ENCODE results near the gene AQP12B.

AQP12B gene

GRCh38 chr2:240717681-240718581 is 35.2 kb upstream of the AQP12B start:
- no peak for DNase-seq (ENCODE audit: low read depth)

DNA sequence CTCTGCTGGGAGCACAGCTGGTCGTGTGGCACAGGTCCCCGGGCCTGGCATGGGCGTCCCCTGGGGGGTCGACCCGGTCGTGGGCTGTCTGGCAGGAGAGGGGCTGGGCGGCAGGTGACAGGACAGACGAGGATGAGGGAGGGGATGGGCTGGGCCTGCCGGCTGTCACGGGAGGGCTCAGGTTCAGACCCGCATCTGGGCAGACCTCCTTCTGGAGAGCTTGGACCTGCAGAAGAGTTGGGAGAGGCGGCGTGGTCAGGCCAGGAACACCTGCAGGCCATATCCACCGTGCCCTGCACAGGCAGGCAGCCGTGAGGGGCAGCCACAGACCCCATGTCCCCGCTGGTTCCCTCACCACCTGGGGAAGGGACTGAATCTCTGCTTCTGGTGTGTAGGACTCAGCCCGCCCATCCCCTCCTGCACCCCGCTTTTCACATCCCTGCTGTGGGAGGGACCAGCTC is 34.5 kb upstream of the AQP12B start:
- DNase-seq (ENCODE audit: low read depth): no peak

GRCh38 chr2:240716130-240716798 is 33.6 kb upstream of the AQP12B start:
- no peak for DNase-seq (ENCODE audit: low read depth)

DNA sequence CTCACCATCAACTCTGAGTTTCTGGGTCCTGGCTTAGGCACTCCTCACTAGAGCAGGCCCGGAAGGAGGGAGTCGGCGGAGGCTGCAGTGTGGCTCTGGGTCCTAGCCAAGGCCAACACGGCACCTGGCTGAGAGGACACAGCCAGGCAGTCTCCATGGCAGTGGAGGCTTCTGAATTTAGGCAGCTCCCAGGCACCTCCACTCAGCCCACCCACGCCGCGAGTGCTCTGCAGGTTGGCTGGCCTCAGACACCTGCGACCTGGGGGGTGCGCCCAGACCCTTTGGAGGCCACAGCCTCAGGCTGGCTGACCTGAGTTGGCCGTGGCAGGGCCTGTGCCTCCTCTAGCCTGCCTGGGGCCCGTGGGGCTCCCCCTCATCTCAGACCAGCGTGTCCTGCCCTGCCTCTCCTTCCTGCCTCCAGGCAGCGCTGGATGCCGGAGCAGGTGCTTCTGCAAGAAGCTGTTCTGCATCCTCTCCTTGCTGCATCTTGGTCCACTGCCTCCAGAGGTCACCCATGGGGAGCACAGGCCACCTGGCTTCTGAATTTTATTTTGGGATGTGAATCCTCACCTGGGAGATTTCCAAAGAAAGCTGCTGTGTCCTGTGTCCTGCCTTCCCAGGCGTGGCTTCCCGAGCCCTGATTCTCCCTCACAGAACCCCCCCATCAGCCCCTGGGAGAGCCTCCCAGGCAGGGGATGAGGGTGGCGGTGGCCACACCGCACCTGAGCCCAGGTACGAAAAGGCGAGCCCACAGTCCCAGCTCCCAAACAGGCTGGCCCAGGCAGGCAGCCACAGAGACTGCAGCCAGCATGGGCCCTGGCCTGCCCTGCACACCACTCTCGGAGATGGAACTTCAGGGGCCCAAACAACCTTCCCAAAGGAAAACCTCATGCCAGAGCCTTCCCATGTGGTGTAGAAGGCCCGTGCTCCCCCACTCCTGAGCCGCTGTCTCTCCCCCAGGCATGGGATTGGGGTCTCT is 32.4 kb upstream of the AQP12B start:
- no peak for DNase-seq (ENCODE audit: low read depth)

DNA sequence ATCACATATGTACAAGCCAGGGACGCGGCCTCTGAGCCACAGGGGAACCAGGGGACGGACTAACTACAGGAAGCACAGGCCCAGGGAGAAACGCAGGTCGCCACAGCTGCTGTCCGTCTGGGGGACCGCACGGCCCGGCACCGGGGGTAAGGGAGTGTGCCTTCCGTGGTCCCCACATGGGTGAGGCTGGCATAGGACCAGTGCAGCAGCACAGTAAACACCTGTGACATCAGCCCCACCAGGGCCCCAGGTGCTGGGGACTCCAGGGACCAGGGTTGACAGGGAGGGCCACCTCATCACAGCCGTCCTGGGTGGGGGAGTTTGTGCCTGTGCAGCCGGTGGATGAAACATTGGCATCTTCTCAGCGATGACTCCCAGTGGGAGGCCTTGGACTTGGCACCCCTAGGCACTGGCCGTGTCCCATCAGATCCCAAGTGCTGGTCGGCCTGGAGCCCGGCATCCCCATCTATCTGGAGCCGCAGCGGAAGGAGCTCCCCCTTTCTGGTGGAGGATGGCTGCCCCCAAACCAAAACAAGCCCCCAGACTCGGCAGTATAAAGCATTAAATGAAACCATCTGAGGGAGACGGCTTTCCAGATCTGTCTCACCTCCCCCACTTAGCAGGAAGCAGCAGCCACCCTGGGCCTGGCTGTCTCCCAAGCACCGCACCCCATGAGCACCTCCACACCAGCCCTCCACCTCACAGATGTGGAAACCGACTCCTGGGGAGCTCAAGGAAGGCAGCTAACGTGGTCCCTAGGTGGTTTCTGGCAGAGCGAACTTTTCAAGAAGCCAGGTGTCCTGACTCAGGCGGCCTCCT is 31.5 kb upstream of the AQP12B start:
- DNase-seq (ENCODE audit: low read depth): no peak

- no peak for DNase-seq (ENCODE audit: low read depth)
These were observed 30.6 kb upstream of the AQP12B start for GRCh38 chr2:240713071-240713927.

- DNase-seq (ENCODE audit: low read depth): no peak
These were observed 29.4 kb upstream of the AQP12B start for GRCh38 chr2:240712121-240712520.

GRCh38 chr2:240711701-240712100 is 29.0 kb upstream of the AQP12B start:
- no peak for DNase-seq (ENCODE audit: low read depth)

GRCh38 chr2:240711296-240711695 is 28.6 kb upstream of the AQP12B start:
- DNase-seq (ENCODE audit: low read depth): no peak

GRCh38 chr2:240708457-240708856 is 25.8 kb upstream of the AQP12B start:
- no peak for DNase-seq (ENCODE audit: low read depth)

GRCh38 chr2:240707821-240708220 is 25.1 kb upstream of the AQP12B start:
- no peak for DNase-seq (ENCODE audit: low read depth)

DNA sequence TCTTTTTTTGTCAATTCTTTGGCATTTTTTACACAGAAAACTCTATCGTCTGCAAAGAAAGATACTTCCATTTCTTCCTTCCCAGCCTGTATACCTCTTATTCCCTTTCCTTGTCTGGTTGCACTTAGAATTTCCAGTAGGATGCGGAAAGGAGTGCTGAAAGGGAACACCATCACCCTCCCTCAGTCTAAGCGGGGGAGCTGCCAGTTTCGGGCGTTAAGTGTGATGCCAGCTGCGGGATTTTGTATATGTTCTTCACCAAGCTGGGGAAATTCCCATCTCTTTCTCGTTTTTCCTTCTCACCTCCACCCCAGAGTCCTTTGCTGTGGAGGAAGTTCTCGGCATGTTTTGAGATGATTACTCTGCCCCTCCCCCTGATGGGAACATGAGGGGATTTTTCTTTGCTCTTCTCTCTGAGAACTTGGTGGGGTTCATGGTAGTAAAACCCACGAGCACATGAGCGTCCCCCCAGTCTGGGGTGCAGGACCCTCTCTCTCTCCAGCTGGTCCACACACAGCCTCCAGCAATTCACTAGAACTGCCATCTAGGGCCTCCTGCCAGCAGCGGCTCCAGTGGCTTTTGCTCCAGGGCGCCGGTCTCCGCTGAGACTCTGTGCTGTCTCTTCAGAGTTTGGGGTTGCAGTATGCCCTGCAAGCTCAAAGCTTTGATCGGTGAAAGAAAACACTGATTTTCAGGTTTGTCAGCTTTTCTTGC is 24.5 kb upstream of the AQP12B start:
- no peak for DNase-seq (ENCODE audit: low read depth)

GRCh38 chr2:240705204-240705791 is 22.6 kb upstream of the AQP12B start:
- no peak for DNase-seq (ENCODE audit: low read depth)

DNA sequence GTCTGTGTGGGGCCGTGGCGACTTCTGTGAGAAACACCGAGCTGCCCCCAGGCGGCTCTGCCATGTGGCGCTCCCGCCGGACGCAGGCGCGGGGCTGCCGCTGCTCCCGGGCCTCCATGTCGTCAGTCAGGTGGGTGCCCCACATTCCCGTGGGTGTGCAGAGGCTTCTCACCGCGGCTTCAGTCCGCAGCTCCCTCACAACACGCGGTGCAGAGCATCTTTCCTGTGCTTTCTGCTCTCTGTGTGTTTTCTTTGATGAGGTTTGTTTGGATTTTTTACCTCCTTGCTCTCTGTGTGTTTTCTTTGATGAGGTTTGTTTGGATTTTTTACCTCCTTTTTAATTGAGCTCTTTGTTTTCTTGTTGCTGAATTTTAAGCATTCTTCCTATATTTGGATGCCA is 22.0 kb upstream of the AQP12B start:
- DNase-seq (ENCODE audit: low read depth): no peak

DNA sequence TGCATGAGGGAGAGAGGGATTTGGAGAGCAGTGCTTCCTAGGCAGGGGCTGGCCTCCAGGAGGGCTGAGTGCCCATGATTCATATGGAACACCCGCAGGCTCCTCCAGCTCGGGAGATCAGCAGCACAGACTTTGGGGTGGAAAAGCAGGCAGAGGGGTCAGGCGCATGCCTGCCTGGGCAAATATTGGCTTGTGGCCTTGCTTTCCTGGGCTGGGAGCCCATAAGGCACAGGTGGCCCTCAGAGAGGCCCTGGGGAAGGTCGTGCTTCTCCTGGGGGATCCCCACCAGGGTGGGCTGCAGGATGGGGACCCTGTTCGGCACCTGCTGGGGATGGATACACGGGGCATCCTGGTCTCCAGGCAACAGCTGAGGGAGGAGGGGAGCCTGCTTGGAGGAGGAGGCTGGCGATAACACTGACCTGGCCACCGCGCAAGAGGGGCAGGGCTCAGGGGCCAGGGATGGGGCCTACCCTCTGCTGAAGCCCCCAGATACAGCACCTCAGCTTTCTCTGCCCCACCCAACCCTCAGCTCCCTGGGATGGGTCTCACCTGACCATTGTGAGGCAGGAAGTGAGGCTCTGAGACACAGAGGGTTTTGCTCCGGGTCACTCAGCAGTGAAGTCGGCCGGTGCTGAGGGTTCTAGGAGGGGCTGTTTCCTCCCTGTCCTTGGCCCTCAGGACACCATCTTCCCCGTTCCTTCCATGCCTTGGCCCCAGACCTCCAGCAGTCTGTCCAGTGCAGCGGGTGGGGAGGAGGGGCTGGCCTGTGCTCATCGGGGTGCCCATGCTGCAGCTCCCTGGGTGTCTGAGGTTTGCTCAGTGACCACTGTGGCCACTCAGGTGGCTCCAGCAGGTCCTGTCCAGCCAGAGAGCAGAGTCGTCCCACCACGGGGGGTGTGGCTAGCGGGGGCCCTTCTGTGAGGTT is 21.0 kb upstream of the AQP12B start:
- no peak for DNase-seq (ENCODE audit: low read depth)

DNA sequence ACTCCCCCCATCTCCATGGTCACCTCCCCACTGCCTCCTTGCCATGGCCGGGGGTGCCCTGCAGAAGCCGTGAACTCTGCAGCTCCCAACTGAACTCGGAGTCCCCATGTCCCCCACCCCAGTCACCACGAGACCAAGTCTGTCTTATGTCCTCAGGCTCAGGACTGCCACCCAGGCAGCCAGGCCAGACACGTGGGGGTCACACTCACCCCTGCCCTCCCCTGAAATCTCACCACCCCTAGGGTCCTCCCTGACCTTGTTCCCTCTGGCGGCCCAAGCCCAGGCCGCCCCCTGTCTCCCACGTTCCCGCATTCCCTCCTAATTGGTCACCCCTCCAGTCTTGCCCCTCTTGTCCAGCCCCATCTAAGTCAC is 19.9 kb upstream of the AQP12B start:
- DNase-seq (ENCODE audit: low read depth): no peak

GRCh38 chr2:240701736-240702639 is 19.3 kb upstream of the AQP12B start:
- DNase-seq (ENCODE audit: low read depth): no peak

Measured in T-helper 22 cell (primary cell).